ENCODE data around the gene KNG1.
"Not testable (repeated sequence)": the region's sequence is repeated elsewhere in the genome, so short reads cannot be mapped to it uniquely, and the experiment has no call there.

DNA sequence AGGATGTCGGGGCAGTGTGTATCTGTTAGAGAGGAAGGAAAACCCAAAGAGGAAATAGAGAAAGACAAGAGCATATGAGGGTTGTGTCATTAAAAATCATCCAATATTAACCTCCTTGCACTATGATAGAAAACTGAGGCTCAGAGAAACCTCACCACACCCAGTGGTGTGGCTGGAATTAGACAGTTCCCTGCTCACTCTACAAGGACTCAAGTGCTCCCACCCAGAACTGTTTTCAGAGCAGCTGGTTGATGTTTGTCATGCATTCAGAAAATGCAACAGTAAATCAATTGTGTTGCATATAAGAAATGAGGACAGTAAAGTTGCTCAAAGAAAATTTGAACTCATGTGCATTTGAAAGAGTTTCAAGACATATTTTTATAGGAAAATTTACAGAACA, 26.9 kb upstream of the KNG1 start:
- TF ChIP-seq POLR2AphosphoS5, POLR2A (IDR thresholded peaks at IDR 0.05; ENCODE audit: low read depth, low read length): not testable (repeated sequence)
